GM10847 (cell line): ENCODE measurements around the gene NRGN.

ENCODE experiments used
- POLR2A ChIP-seq: IDR thresholded peaks from 2 replicates; pipeline ENCODE4 v1.6.1; 2011; ENCODE audit not compliant: insufficient read length; ENCODE audit errors: extremely low read depth

Gene NRGN

GRCh38 chr11:124739479-124740276 lies at the start of gene NRGN:
Gene NRGN (plus strand): TSS chr11:124739942. CDS start chr11:124740085, 143 bp downstream.
- TF ChIP-seq POLR2A, result no peak

- no peak for TF ChIP-seq POLR2A
These were observed 46.6 kb upstream of the NRGN start for GRCh38 chr11:124693142-124693541.

DNA sequence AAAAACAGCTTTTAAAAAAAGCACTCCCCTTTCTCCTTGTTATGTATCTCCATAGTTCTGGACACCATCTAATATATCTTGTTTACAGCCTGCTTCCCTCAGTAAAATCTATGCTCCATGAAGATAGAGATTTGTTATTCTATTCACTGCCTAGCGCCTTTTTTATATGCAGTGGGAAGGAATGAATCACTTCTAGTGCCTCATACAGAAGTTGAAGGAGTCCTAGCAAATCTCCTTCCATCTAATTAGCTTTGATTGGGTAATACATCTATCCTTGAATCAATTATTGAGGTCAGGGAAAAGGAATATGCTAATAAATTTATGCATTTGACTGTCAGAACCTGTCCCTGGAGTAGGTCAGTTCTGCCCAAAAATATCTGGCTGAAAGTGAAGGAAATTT lies 40.2 kb upstream of the NRGN start:
- TF ChIP-seq POLR2A, result no peak

DNA sequence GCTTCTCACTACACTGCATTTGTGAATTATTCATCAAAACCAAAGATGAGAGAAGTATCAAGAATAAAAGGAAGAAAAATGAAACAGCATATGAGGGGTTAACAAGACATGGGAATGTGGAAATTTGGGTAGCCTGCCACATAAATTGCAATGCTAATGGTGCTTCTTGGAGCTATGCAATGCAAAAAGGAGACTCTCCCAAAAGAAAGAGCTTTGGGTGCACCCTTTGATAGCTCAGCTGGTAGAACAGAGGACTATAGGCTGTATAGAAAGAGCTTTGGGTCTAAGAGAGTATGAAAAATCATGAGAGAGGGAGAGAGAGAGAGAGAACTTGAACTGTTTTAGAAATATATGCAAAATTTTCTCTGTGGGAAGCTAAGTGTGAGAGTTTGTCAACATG lies 39.7 kb upstream of the NRGN start:
- no peak for TF ChIP-seq POLR2A

GRCh38 chr11:124707829-124708228 lies 31.9 kb upstream of the NRGN start:
- no peak for TF ChIP-seq POLR2A

DNA sequence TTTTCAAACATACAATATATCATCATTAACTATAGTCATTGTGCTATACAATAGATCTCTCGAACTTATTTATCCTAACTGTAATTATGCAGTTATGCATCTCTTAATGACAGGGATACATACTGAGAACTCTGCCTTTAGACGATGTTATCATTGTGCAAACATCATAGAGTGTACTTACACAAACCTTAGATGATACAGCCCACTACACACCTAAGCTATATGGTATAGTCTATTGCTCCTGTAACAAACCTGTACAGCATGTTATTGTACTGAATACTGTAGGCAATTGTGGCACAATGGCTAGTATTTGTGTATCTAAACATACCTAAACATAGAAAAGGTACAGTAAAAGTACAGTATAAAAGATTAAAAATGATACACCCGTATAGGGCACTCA lies 27.4 kb upstream of the NRGN start:
- TF ChIP-seq POLR2A, result no peak

GRCh38 chr11:124716591-124716990 lies 23.2 kb upstream of the NRGN start:
- TF ChIP-seq POLR2A, result no peak

- no peak for TF ChIP-seq POLR2A
These were observed 22.3 kb upstream of the NRGN start for GRCh38 chr11:124717421-124717785.

DNA sequence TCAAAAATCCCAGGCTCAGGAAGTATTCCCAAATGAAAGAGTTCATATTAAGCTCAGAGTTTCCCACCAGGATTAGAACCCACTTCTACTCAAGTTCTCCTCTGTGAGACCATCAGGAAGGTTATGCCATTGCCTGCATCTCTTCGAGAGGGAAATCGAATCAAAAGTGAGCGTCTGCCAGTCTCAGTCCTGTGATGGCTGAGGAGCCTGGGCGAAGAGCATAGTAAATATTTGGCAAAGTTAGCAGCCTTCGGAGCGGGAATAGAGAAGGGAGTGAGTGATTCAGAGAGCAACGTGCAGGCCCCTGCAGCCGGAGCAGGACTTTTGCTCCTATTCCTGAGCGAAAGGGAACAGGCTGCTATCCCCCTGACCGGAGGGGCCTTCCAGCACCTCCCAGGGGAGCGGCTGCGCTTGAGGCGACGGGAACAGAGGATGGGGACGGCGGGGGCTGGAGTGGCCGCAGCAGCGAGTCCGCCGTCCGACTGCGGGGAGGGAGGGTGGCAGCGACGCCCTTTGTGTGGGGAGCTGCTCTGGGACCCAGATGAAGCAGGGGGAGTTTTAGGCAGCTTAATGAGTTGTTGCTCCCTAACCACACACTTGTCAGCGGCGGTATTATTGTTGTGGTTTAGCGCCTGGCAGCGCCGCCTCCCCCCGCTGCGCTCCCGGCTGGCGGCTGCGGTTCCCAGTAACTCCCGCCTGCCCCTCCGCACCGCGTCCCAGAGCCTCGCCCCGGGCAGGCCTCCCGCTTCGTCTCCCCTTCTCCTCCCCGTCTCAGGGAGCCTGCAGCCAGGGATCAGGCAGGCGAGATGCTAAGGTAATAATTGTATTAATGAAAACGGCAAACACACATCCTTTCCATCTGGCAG lies 21.7 kb upstream of the NRGN start:
- TF ChIP-seq POLR2A, result no peak

DNA sequence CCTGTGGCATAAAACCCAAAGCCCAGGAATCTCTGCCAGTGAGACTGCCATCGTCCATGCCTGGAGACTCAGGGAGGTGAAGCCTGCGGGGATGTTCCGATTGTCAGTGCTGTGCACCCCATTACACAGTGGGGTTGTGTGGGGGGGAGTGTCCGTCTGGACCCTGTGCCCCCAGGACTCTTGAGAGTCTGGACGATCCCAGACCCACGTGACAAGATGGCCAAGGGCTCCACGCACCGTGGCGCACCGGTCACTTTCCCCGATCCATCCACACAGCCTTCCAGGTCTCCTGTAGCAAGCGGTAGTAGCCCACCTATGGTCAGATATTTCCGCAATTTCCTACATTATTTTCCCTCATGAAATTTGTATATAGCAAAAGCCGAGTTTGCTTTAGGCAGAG lies 20.9 kb upstream of the NRGN start:
- TF ChIP-seq POLR2A, result no peak

GRCh38 chr11:124719534-124719933 lies 20.2 kb upstream of the NRGN start:
- no peak for TF ChIP-seq POLR2A

- no peak for TF ChIP-seq POLR2A
These were observed 17.6 kb upstream of the NRGN start for GRCh38 chr11:124722176-124722575.

DNA sequence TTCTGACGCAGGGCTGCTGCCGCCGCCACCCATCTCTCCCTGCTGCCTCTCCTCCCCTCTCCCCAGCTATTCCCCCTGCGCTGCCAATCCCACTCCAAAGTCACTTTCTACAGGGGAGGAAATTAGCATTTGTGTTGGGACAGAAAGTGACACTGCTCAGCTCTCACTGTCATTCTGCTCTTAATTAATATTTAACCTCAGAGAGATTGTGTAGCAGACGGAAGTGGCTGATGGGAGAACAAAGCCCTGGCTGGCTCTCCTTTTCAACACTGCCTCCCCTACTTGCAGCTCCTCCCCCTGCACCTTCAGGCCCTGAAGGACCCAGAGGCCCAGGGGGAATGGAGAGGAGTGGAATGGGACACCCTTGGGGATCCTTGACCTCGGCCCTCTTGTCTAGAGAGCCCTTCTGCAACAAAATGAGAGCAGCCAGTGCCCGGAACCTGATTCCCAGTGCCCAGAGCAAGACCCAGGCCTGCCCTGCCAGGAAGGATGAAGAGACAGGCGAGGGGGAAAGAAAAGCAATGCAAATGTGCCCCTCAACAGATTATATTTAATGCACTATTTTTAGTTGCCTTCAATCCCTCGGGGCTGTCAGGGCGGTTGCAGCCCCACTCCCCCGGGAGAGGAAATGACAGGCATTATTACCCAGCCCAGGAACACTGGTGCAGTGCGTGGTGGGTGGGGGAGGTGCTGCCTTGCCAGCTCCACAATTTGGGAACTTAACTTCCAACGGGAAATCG lies 14.6 kb upstream of the NRGN start:
- TF ChIP-seq POLR2A, result no peak

- no peak for TF ChIP-seq POLR2A
These were observed 14.0 kb upstream of the NRGN start for GRCh38 chr11:124725719-124726105.

DNA sequence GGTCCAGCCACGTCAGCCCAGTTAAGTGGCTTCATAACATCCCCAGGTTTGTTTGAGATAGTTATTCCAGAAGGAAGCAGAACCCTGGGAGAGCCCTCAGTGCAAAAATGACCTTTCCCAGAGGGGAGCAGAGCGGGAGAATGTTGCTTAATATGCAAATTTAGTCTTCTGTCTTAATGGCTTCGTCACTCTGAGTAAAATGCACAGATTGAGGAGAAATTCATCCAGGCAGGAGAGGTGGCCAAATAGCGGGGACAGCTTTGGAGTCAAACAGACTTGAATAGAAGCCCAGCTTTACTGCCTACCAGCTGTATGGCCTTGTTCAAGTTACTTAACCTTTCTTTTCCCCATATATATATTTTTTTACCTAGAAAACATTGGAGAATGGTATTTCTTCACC lies 12.3 kb upstream of the NRGN start:
- TF ChIP-seq POLR2A, result no peak

GRCh38 chr11:124728134-124728533 lies 11.6 kb upstream of the NRGN start:
- no peak for TF ChIP-seq POLR2A
